HL-60/S4 (cell line): ENCODE data around the gene PPP4R3B.

Experiments used
- in situ Hi-C: fragments of 300-500 bp; cut with MboI; formaldehyde crosslinking; loops from 2 replicates; pipeline ENCODE4 v1.14.3; 2022; ENCODE audit warnings: low sequenced_read_pairs

PPP4R3B gene

GRCh38 chr2:55617175-55618024, at the start of gene PPP4R3B:
Gene PPP4R3B, minus strand, starts transcription at chr2:55617622. Its CDS starts 337 bp downstream, at chr2:55617285.
- in situ Hi-C loops = no loop called here

GRCh38 chr2:55653255-55653654, 35.8 kb upstream of the PPP4R3B start:
- in situ Hi-C loops = no loop called here

GRCh38 chr2:55649211-55649610, 31.8 kb upstream of the PPP4R3B start:
- in situ Hi-C loops = no loop called here

- in situ Hi-C loops = no loop called here
These were observed 19.4 kb upstream of the PPP4R3B start for GRCh38 chr2:55636831-55637230.

GRCh38 chr2:55628931-55629330, 11.5 kb upstream of the PPP4R3B start:
- in situ Hi-C loops = no loop called here

- in situ Hi-C loops = no loop called here
These were observed 10.5 kb upstream of the PPP4R3B start for GRCh38 chr2:55627915-55628314.

- in situ Hi-C loops = no loop called here
These were observed 4.4 kb upstream of the PPP4R3B start for GRCh38 chr2:55621802-55622201.

GRCh38 chr2:55620123-55620779, 2.8 kb upstream of the PPP4R3B start:
- in situ Hi-C loops = no loop called here

- in situ Hi-C loops = no loop called here
These were observed 1.0 kb upstream of the PPP4R3B start for GRCh38 chr2:55618275-55619055.

GRCh38 chr2:55618025-55618274, 528 bp upstream of the PPP4R3B start:
- in situ Hi-C loops = no loop called here

- in situ Hi-C loops = no loop called here
These were observed 759 bp downstream of the PPP4R3B start for GRCh38 chr2:55616551-55617174.

GRCh38 chr2:55611997-55612396, 5.4 kb downstream of the PPP4R3B start:
- in situ Hi-C loops = no loop called here

GRCh38 chr2:55610954-55611743, 6.3 kb downstream of the PPP4R3B start:
- in situ Hi-C loops = no loop called here

- in situ Hi-C loops = no loop called here
These were observed 7.4 kb downstream of the PPP4R3B start for GRCh38 chr2:55609938-55610578.

- in situ Hi-C loops = no loop called here
These were observed 8.1 kb downstream of the PPP4R3B start for GRCh38 chr2:55609193-55609794.

- in situ Hi-C loops = no loop called here
These were observed 9.7 kb downstream of the PPP4R3B start for GRCh38 chr2:55607717-55608116.

GRCh38 chr2:55604027-55604565, 13.3 kb downstream of the PPP4R3B start:
- in situ Hi-C loops = no loop called here

- in situ Hi-C loops = no loop called here
These were observed 15.6 kb downstream of the PPP4R3B start for GRCh38 chr2:55601849-55602248.

GRCh38 chr2:55598056-55598795, 19.2 kb downstream of the PPP4R3B start:
- in situ Hi-C loops = no loop called here
